ENCODE data around the gene CHST3.

The CHST3 gene

DNA sequence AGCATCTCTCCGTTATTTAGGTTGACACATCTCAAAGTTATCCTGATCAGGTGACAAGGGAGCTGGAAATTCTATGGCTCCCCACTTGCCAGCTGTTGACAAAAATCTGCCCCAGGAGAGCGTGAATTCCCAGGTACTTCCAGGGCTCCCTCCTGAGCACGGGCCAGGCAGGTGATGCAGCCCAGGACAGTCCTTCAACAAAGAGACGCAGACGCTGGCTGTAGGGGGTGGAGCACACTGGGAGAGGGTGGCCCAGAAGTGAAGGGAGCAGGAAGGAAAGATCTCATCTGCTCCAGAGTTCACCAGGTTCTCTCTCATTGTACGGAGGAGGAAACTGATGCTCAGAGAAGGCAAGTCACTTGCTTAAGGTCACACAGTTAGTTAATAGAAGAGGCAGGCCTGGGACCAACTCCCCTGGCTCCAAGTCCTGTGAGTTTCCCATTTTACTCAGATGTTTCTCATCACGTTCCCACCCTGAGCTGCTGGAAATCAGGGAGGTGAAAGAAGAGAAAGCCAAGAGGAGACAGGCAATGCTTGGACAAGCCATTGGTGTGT lies 41.0 kb upstream of the CHST3 start:
- no peak overlapping the region for H3K4me3 ChIP-seq (ENCODE audit: low read depth, low read length)
- TF ChIP-seq, protein P1, sequence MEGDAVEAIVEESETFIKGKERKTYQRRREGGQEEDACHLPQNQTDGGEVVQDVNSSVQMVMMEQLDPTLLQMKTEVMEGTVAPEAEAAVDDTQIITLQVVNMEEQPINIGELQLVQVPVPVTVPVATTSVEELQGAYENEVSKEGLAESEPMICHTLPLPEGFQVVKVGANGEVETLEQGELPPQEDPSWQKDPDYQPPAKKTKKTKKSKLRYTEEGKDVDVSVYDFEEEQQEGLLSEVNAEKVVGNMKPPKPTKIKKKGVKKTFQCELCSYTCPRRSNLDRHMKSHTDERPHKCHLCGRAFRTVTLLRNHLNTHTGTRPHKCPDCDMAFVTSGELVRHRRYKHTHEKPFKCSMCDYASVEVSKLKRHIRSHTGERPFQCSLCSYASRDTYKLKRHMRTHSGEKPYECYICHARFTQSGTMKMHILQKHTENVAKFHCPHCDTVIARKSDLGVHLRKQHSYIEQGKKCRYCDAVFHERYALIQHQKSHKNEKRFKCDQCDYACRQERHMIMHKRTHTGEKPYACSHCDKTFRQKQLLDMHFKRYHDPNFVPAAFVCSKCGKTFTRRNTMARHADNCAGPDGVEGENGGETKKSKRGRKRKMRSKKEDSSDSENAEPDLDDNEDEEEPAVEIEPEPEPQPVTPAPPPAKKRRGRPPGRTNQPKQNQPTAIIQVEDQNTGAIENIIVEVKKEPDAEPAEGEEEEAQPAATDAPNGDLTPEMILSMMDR (IDR thresholded peaks at IDR 0.05; ENCODE audit: borderline replicate concordance, insufficient read depth, low read depth, low read length) = no peak

DNA sequence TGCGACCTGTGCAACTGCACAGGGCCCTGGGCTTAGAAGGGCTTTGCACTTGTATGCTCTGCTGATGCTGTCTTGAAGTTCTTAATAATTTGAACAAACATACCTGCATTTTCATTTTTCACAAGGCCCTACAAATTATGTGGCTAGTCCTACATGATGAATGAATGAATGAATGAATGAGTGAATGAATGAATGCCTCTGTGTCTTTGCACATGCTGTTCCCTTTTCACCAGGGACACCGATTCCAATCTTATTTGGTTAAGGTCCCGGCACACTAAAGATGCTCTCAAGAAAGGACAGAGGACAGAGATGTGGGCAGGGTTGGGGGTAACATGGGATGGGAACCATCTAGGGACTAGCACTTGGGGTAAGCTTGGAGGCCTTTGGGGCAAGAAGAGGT lies 39.4 kb upstream of the CHST3 start:
- TF ChIP-seq, protein P1 (IDR thresholded peaks at IDR 0.05; ENCODE audit: borderline replicate concordance, insufficient read depth, low read depth, low read length) = no peak
- no peak overlapping the region for H3K4me3 ChIP-seq (ENCODE audit: low read depth, low read length)

DNA sequence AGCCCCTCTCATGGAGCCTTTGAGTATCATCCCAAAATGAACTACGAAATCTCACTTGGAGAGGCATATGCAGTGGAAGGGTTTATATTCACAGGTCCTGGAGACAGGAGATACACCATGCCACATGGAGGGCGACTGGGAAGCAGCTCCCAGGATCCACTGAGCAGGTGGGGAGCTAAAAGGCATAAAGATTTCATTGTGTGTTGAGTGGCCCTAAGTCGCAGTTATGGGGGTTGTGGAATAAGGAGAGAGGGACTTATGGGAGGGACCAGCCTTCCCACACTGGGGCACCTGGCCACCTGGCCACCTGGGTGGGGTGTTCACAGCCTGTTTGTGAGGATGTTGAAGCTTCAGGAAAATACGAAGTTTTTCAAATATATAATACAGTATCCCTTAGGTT lies 37.0 kb upstream of the CHST3 start:
- TF ChIP-seq, protein P1 (IDR thresholded peaks at IDR 0.05; ENCODE audit: borderline replicate concordance, insufficient read depth, low read depth, low read length) = no peak

DNA sequence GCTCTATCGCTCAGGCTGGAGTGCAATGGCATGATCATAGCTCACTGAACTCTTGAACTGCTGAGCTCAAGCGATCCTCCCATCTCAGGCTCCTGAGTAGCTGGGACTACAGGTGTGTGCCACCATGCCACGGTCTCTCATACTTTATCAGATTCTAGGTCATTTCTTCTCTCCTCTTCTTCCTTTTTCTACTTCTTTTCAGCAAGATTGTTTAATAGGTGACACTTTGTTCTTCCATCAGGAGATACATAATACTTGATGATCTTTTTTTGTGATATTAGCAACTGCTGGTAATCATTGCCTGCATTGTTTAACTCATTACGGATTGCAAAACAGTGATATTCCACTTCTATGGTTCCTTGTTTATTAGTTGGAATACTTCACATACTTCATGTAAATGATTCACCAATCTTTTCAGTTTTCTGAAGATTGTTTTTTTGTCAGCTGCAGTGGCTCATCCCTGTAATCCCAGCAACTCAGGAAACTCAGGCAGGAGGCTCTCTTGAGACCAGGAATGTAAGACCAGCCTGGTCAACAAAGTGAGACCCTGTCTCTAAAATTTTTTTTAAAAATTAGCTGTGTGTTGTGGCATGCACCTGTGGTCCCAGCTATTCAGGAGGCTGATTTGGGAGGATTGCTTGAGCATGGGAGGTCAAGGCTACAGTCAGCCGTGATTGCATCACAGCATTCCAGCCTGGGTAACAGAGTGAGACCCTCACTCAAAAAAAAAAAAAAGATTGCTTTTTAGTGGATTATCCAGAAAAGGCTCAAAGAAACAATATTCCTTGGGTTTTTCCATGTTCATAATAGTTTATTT lies 36.2 kb upstream of the CHST3 start:
- H3K4me3 ChIP-seq (ENCODE audit: low read depth, low read length) = no peak overlapping the region
- TF ChIP-seq, protein P1 (IDR thresholded peaks at IDR 0.05; ENCODE audit: borderline replicate concordance, insufficient read depth, low read depth, low read length) = no peak

More for the DNA sequence above, 37.0 kb upstream of the CHST3 start:
- no peak overlapping the region for H3K4me3 ChIP-seq (ENCODE audit: low read depth, low read length)

DNA sequence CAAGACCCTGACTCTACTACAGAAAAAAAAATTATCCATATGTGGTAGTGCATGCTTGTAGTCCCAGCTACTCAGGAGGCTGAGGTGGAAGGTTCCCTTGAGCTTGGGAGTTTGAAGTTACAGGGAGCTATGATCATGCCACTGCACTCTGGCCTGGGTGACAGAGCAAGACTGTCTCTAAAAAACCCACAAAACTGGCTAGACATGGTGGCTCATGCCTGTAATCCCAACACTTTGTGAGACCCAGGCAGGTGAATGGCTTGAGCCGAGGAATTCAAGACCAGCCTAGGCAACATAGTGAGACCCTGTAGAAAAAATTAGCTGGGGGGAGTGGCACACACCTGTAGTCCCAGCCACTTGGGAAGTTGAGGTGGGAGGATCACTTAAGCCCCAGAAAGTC lies 32.9 kb upstream of the CHST3 start:
- H3K4me3 ChIP-seq (ENCODE audit: low read depth, low read length) = no peak overlapping the region
- TF ChIP-seq, protein P1 (IDR thresholded peaks at IDR 0.05; ENCODE audit: borderline replicate concordance, insufficient read depth, low read depth, low read length) = no peak

DNA sequence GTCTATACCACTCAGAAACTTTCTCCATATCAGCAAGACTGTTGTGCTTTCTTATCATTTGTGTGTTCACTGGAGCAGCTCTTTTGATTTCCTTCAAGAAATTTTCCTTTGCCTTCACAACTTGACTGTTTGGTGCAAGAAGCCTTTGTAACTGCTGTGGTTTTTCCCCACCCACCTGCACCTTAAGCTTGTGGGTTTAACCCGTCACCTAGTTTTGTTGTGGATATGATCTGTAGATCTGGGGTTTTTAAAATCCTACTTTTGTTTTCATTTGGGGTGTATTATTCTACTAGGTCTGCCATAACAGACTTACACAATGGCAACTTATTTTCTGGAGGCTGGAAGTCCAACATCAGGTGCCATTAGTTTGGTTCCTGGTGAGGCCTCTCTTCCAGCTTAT lies 30.5 kb upstream of the CHST3 start:
- TF ChIP-seq, protein P1 (IDR thresholded peaks at IDR 0.05; ENCODE audit: borderline replicate concordance, insufficient read depth, low read depth, low read length) = no peak
- H3K4me3 ChIP-seq (ENCODE audit: low read depth, low read length) = no peak overlapping the region

DNA sequence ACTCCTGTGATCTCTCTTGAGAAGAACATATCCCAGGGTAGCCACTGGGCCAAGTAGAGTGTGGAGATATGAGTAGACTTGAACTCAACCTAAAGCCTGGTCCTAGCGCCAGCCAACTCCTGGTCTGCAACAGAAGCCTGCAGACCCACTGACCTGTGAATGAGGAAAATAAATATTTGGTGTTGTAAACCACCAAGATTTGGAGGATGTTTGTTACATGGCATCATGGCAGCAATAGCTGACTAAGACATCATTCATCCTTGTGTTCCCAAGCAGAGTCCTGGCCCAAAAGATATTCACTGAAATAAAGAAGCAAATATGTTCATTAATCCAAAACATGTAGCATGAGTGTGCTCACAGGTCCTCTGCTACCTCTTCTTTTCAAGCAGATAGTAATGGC lies 26.0 kb upstream of the CHST3 start:
- TF ChIP-seq, protein P1 (IDR thresholded peaks at IDR 0.05; ENCODE audit: borderline replicate concordance, insufficient read depth, low read depth, low read length) = no peak
- no peak overlapping the region for H3K4me3 ChIP-seq (ENCODE audit: low read depth, low read length)

Measured in GM12875 (cell line).